HCEC 1CT (cell line): ENCODE results near the gene GJC2.

ENCODE experiments used
- DNase-seq: peaks from one replicate; pipeline ENCODE4 v3.0.0-alpha.2; 2017

GJC2 gene

GRCh38 chr1:228117335-228117734, 32.4 kb upstream of the GJC2 start:
- DNase-seq, result no peak

DNA sequence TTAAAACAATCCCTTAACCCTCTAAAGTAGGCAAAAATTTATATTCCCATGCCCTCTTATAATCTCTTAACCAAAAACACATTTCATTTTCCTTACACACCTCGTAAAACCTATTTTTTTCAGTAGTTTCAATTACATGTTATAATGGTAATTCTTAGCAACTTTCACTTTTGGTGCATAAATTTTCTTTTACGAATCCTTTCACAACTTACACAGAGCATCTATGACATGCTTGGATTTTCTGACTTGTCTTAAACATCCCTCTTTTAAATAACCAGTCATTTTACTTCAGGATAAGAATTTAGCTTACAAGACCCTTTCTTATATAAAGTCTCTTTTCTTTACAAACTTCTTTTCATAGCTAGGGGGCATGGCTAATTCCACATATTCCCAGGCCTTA, 31.7 kb upstream of the GJC2 start:
- DNase-seq, result no peak

GRCh38 chr1:228120351-228120750, 29.4 kb upstream of the GJC2 start:
- DNase-seq, result no peak

DNA sequence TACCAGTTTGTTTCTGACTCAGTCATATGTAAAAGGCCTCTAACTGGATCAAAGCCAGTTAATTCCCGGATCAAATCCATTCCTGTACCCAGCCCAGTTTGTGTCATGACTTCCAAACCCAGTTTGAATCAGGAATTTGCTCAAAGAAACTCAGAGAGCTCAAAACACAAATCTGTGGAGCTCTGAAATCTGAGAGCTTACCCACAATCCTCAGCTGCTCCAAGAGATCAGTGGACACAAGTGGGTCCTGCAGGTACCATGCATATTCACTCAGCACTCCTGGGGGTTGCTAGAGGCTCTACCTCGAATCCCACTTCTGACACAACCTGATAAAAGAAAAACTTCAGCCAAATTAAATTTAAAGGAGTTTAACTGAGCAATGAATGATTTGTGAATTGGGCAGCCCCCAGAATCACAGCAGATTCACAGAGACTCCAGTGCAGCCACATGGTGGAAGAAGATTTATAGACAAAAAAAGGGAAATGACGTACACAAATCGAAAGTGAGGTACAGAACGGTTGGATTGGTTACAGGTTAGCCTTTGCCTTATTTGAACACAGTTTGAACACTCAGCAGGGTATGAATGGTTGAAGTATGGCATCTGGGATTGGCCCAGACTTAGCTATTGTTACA, 28.8 kb upstream of the GJC2 start:
- no peak for DNase-seq

GRCh38 chr1:228122921-228123441, 26.7 kb upstream of the GJC2 start:
- no peak for DNase-seq

GRCh38 chr1:228123505-228123904, 26.2 kb upstream of the GJC2 start:
- DNase-seq, result no peak

GRCh38 chr1:228125185-228125584, 24.5 kb upstream of the GJC2 start:
- no peak for DNase-seq

GRCh38 chr1:228131766-228132165, 18.0 kb upstream of the GJC2 start:
- DNase-seq, result no peak

GRCh38 chr1:228134591-228134990, 15.1 kb upstream of the GJC2 start:
- DNase-seq, result no peak

- no peak for DNase-seq
Measured at GRCh38 chr1:228136901-228137300, 12.8 kb upstream of the GJC2 start.

DNA sequence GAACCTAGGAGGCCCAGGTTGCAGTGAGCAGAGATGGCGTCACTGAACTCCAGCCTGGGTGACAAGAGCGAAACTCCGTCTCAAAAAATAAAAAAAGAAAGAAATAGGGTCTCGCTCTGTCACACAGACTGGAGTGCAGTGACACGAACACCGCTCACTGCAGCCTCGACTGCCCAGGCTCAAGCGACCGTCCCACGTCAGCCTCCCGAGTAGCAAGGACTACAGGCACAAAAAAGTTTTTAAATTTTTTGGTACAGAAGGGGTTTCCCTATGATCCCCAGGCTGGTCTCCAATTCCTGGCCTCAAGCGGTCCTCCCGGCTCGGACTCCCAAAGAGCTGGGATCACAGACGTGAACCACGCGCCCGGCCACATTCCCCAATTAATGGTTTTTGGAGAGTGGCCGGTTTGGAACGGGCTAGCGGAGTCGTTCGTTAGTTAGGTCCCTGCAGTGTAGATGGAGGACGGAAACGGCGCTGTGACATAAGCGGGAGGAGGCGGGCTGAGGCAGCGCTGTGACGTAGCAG, 10.3 kb upstream of the GJC2 start:
- DNase-seq, result no peak

GRCh38 chr1:228139931-228140723, 9.6 kb upstream of the GJC2 start, which contains the start of gene GUK1:
Gene GUK1, plus strand, starts transcription at chr1:228140279. Its CDS starts 24 bp downstream, at chr1:228140303.
- peak; percentile 100 for DNase-seq

- no peak for DNase-seq
Measured at GRCh38 chr1:228140724-228141225, 9.0 kb upstream of the GJC2 start.

- no peak for DNase-seq
Measured at GRCh38 chr1:228141226-228142044, 8.3 kb upstream of the GJC2 start.

- no peak for DNase-seq
Measured at GRCh38 chr1:228142155-228142691, 7.5 kb upstream of the GJC2 start.

GRCh38 chr1:228142701-228143136, 7.0 kb upstream of the GJC2 start:
- DNase-seq, result no peak

DNA sequence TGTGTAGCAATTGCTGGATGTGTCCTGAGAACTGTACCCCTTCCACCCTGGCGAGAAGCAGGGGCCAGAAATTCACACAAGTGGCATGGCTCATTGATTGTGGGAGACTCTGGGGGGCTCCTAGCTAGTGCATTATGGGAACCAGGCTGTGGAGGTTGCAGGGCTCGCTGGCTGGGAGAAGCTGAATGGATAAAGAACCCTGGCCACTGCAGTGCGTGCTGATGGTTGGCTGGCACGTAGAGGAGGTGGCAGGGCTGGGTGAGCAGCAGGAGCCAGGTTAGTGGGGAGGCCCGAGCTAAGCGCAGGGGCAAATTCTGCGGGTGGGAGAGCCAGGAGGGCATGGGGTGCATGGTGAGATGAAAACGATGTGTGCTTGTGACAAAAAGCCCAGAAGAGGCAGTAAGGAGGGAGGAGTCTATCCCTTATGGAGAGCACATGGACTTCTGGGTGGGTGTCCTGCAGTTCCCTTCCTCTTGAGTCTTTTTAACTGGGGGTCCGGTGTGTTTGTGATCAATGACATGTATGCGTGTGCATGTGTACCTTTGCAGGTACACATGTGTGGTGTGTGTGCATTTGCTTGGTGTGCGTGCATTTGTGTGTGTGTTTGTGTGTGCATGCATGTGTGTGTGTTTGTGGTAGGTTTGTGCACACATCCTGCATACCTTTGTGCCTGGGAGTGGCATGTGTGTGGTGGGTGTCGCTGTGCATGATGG, 6.1 kb upstream of the GJC2 start:
- no peak for DNase-seq

- no peak for DNase-seq
Measured at GRCh38 chr1:228144193-228144992, 5.3 kb upstream of the GJC2 start.

- no peak for DNase-seq
Measured at GRCh38 chr1:228144993-228145343, 4.8 kb upstream of the GJC2 start.

DNA sequence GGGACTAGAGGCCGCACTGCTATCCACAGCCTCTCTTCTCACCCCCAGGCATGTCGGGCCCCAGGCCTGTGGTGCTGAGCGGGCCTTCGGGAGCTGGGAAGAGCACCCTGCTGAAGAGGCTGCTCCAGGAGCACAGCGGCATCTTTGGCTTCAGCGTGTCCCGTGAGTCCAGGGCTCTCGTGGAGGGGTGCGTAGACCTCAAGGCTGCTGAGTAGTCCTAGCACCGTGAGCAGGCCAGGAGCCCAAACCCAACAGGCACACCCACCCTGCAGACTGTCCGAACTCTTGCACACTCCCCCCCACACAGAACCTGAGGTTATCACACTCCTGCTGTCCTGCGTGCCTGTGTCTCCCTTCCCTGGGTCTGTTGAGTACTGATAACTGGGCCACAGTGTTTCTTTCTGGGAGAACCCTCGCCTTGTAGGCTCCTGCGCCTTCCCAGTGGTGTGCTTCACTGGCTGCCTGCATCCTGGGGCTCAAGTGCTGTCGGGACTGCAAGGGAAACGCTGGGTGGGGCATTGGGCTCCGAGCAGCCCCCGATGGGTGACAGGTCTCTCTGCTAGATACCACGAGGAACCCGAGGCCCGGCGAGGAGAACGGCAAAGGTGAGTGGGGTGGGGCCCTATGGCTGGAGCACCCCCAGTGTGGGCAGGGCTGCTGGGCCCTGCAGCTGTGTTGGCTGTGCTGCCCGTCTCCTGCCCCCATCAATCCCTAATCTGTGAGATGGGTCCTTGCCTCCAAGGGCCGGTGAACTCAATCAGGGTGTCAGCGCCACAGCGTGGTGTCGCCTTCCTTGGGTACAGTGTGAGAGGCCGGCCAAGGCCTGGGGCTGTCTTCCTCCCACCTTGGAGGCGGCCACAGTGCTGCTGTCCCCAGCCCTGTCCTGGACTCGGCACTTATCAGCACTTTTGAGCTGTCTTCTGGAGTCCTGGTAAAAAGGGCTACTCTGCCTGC, 4.0 kb upstream of the GJC2 start:
- DNase-seq, result no peak
